Mesenteric fat pad (tissue), 1 donor: ENCODE measurements around the gene PSMD5. TPM values are rescaled to one million over a fixed set of nuclear protein-coding genes. Genes with fewer than 3 reads are reported as not detected.

ENCODE experiments used
- DNase-seq: peaks from one replicate; pipeline ENCODE4 v3.0.0-alpha.2; 2020; ENCODE audit warnings: low spot score
- total RNA-seq: library from RNA; stranded (reverse); fragmentation: NEBNext Ultra II Directional; extraction: Animal tissue kit (Norgen Biotek cat#: 25700); gene quantifications from one replicate; pipeline ENCODE4 v1.2.1, GENCODE V29; 2021
- donor health status: DM: yes; HTN: yes; CAD: no.

PSMD5 gene
- total RNA-seq, 1 donor from 2014 or later = 54.6 TPM

- no peak for DNase-seq
These were observed 32.9 kb upstream of the PSMD5 start for GRCh38 chr9:120875643-120875953.

- DNase-seq = no peak
These were observed 32.5 kb upstream of the PSMD5 start for GRCh38 chr9:120875195-120875565.

- DNase-seq = no peak
These were observed 31.8 kb upstream of the PSMD5 start for GRCh38 chr9:120874226-120875194.

GRCh38 chr9:120873512-120873911 lies 30.8 kb upstream of the PSMD5 start:
- DNase-seq = no peak

GRCh38 chr9:120872791-120873502 lies 30.2 kb upstream of the PSMD5 start:
- no peak for DNase-seq

GRCh38 chr9:120870206-120870605 lies 27.5 kb upstream of the PSMD5 start:
- DNase-seq = no peak

- DNase-seq = no peak
These were observed 27.0 kb upstream of the PSMD5 start for GRCh38 chr9:120869726-120870125.

- DNase-seq = no peak
These were observed 26.6 kb upstream of the PSMD5 start for GRCh38 chr9:120869360-120869687.

- DNase-seq = peak; percentile 98
These were observed 26.1 kb upstream of the PSMD5 start for GRCh38 chr9:120868676-120869359.

GRCh38 chr9:120868339-120868675 lies 25.6 kb upstream of the PSMD5 start:
- DNase-seq = no peak

- peak; percentile 82 for DNase-seq
These were observed 25.1 kb upstream of the PSMD5 start for GRCh38 chr9:120867676-120868338.

- peak; percentile 72 for DNase-seq
These were observed 23.9 kb upstream of the PSMD5 start for GRCh38 chr9:120866651-120867050.

GRCh38 chr9:120865809-120866208 lies 23.1 kb upstream of the PSMD5 start:
- peak; percentile 45 for DNase-seq

- peak; percentile 16 for DNase-seq
These were observed 22.5 kb upstream of the PSMD5 start for GRCh38 chr9:120865176-120865575.

GRCh38 chr9:120864719-120865118 lies 22.0 kb upstream of the PSMD5 start:
- no peak for DNase-seq

- DNase-seq = peak; percentile 30
These were observed 21.1 kb upstream of the PSMD5 start for GRCh38 chr9:120863833-120864232.

GRCh38 chr9:120862452-120862851 lies 19.7 kb upstream of the PSMD5 start:
- peak; percentile 35 for DNase-seq

GRCh38 chr9:120861935-120862334 lies 19.2 kb upstream of the PSMD5 start:
- DNase-seq = peak; percentile 57

GRCh38 chr9:120860083-120860482 lies 17.4 kb upstream of the PSMD5 start:
- no peak for DNase-seq

- DNase-seq = no peak
These were observed 16.6 kb upstream of the PSMD5 start for GRCh38 chr9:120859361-120859760.

GRCh38 chr9:120857902-120858301 lies 15.2 kb upstream of the PSMD5 start:
- DNase-seq = no peak

GRCh38 chr9:120857481-120857880 lies 14.8 kb upstream of the PSMD5 start:
- no peak for DNase-seq
